Spleen (tissue), 7 donors: ENCODE results near the gene PITHD1.
A peak's percentile ranks its signal among the peaks of the same experiment; 100 is the strongest.

Experiments
- POLR2A ChIP-seq, 3 donors: fragments of 450-650 bp; IDR thresholded peaks; one replicate each; pipeline ENCODE4 v1.5.1; 2017; ENCODE audit warnings: antibody characterized with exemption in 3 of 3, mild to moderate bottlenecking in 1 of 3
- POLR2AphosphoS5 ChIP-seq, 3 donors: sonication (generic); formaldehyde crosslinking; IDR thresholded peaks; one replicate each; pipeline ENCODE4 v1.5.1; 2017; ENCODE audit warnings: antibody characterized with exemption in 3 of 3
- TF ChIP-seq, protein P1 (sequence below), 11 experiments: fragments of 200-600 bp in 7 of 11; fragments of 450-650 bp in 4 of 11; sonication (generic) in 4 of 11; IDR thresholded peaks in 8 of 11; conservative IDR thresholded peaks in 3 of 11; 1 replicate in 7 of 11; 2 replicates in 4 of 11; pipeline versions ENCODE4 v1.4.0 to v1.8.0; 2016 to 2021; ENCODE audit warnings: antibody characterized with exemption in 11 of 11, inconsistent platforms in 4 of 11, mild to moderate bottlenecking in 1 of 11
- donor health status: DM: no; HTN: no; CAD: no; lungs with moderate emphysema.
- donor health status: DM: no; HTN: no; CAD: no.
- donor health status: DM: no; HTN: no; CAD: no.

DNA sequence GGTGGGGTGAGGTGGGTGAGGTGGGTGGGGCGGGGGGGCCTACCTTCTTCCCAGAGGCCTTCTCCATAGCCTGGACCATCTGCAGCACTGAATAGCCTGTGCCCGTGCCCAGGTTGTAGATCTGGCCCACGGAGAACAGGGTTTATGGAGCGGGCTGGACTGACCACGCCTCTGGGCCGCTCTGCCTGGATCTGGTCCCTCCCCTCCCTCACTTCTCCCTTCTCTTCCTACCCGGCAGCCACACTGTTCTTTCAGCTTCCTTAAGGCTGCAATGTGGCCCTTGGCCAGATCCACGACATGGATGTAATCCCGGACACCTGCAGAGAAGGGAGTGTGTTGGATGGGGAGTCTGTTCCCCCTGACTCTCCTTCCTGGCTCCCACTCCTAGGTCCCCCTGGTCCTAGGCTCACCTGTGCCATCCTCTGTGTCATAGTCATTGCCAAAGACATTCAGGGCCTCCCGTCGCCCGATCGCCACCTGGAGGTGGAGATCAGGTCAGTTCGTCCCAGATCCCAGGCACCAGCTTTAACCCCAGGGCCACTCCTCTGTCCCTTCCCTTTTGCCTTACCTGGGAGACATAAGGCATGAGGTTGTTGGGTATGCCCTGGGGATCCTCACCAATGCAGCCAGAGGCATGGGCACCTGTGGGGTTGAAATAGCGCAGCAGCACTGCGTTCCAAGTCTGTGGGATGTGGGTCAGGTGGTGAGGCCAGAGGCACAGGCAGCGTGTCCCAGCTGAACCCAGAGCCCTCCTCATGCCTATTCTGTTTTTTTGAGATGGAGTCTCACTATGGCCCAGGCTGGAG lies 18.5 kb downstream of the PITHD1 start:
- TF ChIP-seq, protein P1, sequence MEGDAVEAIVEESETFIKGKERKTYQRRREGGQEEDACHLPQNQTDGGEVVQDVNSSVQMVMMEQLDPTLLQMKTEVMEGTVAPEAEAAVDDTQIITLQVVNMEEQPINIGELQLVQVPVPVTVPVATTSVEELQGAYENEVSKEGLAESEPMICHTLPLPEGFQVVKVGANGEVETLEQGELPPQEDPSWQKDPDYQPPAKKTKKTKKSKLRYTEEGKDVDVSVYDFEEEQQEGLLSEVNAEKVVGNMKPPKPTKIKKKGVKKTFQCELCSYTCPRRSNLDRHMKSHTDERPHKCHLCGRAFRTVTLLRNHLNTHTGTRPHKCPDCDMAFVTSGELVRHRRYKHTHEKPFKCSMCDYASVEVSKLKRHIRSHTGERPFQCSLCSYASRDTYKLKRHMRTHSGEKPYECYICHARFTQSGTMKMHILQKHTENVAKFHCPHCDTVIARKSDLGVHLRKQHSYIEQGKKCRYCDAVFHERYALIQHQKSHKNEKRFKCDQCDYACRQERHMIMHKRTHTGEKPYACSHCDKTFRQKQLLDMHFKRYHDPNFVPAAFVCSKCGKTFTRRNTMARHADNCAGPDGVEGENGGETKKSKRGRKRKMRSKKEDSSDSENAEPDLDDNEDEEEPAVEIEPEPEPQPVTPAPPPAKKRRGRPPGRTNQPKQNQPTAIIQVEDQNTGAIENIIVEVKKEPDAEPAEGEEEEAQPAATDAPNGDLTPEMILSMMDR (IDR thresholded peaks at IDR 0.05 in 8 of 11, conservative IDR thresholded peaks at IDR 0.05 in 3 of 11): no peak
- TF ChIP-seq POLR2AphosphoS5 (IDR thresholded peaks at IDR 0.05) (peak in 2 of 3 donors; percentile 9 to 16), POLR2A (IDR thresholded peaks at IDR 0.05) (no peak)
